Activated CD4-positive, alpha-beta T cell treated with anti-CD3 and anti-CD28 coated beads for 36 hours (primary cell): ENCODE data around the gene YBX2. TPM values are rescaled to one million over a fixed set of nuclear protein-coding genes. Genes with fewer than 3 reads are reported as not detected.

Source experiments
- ATAC-seq: fragments of 200-7000 bp; cut with Tn5 transposase; one replicate; pipeline ENCODE4 v1.10.0; 2021; ENCODE audit warnings: mild to moderate bottlenecking, moderate library complexity
- CTCF ChIA-PET: fragments of 350-600 bp; sonication (Branson Sonifier 250); formaldehyde crosslinking; loops from one replicate; lab custom pipeline; 2021; ENCODE audit warnings: antibody characterized with exemption; lab: Charles Lee
- POLR2A ChIA-PET: fragments of 350-600 bp; sonication (Branson Sonifier 250); formaldehyde crosslinking; loops from one replicate; lab custom pipeline; 2021; ENCODE audit warnings: antibody characterized with exemption, inconsistent platforms; lab: Charles Lee
- DNase-seq: peaks from one replicate; pipeline ENCODE4 v3.0.0-alpha.2; 2020
- H3K27ac Mint-ChIP-seq: one replicate; pipeline ENCODE4 v1.8.0; 2021; ENCODE audit warnings: mixed read lengths
- H3K27me3 Mint-ChIP-seq: one replicate; pipeline ENCODE4 v1.8.0; 2021; ENCODE audit warnings: mixed read lengths
- H3K36me3 Mint-ChIP-seq: one replicate; pipeline ENCODE4 v1.8.0; 2021; ENCODE audit warnings: low read depth, mixed read lengths
- H3K4me1 Mint-ChIP-seq: one replicate; pipeline ENCODE4 v1.8.0; 2021; ENCODE audit warnings: mixed read lengths
- H3K4me3 Mint-ChIP-seq: one replicate; pipeline ENCODE4 v1.8.0; 2021; ENCODE audit warnings: mild to moderate bottlenecking, moderate library complexity, mixed read lengths
- H3K9me3 Mint-ChIP-seq: one replicate; pipeline ENCODE4 v1.8.0; 2021; ENCODE audit warnings: low read depth, mixed read lengths
- intact Hi-C, 2 experiments: fragments of 100-400 bp; cut with DNase I in 1 of 2; cut with micrococcal nuclease in 1 of 2; formaldehyde crosslinking; loops; one replicate each; pipeline versions ENCODE4 v1.14.2 to v1.15.1; 2022 to 2024; cut with DNase I, micrococcal nuclease
- total RNA-seq, 2 experiments: library from RNA; stranded (reverse); gene quantifications; one replicate each; pipeline ENCODE4 v1.2.3, GENCODE V29; 2021

The YBX2 gene
- total RNA-seq, 2 experiments from 2014 or later = 0.34 to 0.67 TPM

GRCh38 chr17:7330638-7331015, 36.2 kb upstream of the YBX2 start:
- no peak for DNase-seq
- peak overlapping the region; percentile 89 for H3K4me3 Mint-ChIP-seq
- no peaks in the 10 kb centered on the region for H3K36me3 Mint-ChIP-seq
- ChIA-PET POLR2A (interaction anchor here (1.3 kb wide), 1 partner anchor 23 kb away, joined by 3 read pairs; no protein-coding TSS in a partner anchor), CTCF (interaction anchor here (0.6 to 3.4 kb wide), 6 partner anchors 15 to 153 kb away, joined by 3 to 23 read pairs (median 3); partner anchors contain the start of genes TMEM102 and TMEM95)
- no peaks in the 10 kb centered on the region for H3K27me3 Mint-ChIP-seq
- no peaks in the 10 kb centered on the region for H3K9me3 Mint-ChIP-seq
- peak overlapping the region; percentile 68 for H3K27ac Mint-ChIP-seq
- H3K4me1 Mint-ChIP-seq = peaks cover 54% of the 10 kb centered on the region
- no peak for ATAC-seq
- intact Hi-C loops = no loop called here

GRCh38 chr17:7329997-7330637, 35.7 kb upstream of the YBX2 start:
- DNase-seq (peak; percentile 88), ATAC-seq (peak; percentile 81)
- H3K36me3 Mint-ChIP-seq = no peaks in the 10 kb centered on the region
- peak overlapping the region; percentile 96 for H3K27ac Mint-ChIP-seq
- ChIA-PET CTCF (interaction anchor here (0.6 to 3.4 kb wide), 17 partner anchors 15 to 517 kb away, joined by 3 to 23 read pairs (median 4); partner anchors contain the start of genes GPS2, TMEM95 and TP53), POLR2A (interaction anchor here (0.6 to 1.9 kb wide), 19 partner anchors 9 to 358 kb away, joined by 3 to 11 read pairs (median 3); partner anchors contain the start of genes ACADVL, CD68, CTDNEP1 and DLG4)
- H3K4me3 Mint-ChIP-seq = peak overlapping the region; percentile 89
- H3K27me3 Mint-ChIP-seq = no peaks in the 10 kb centered on the region
- no peaks in the 10 kb centered on the region for H3K9me3 Mint-ChIP-seq
- peaks cover 49% of the 10 kb centered on the region for H3K4me1 Mint-ChIP-seq
- intact Hi-C loops = loop anchor here (1.0 to 5.0 kb wide), 17 partner anchors 15 to 826 kb away; partner anchors contain the start of genes EIF5A (in 2 of the 2), GPS2 (in 2 of the 2), ELP5 (in 1 of the 2) and FXR2 (in 1 of the 2)

GRCh38 chr17:7329374-7329996, 35.0 kb upstream of the YBX2 start:
- peaks cover 44% of the 10 kb centered on the region for H3K4me1 Mint-ChIP-seq
- H3K27me3 Mint-ChIP-seq = no peaks in the 10 kb centered on the region
- H3K27ac Mint-ChIP-seq = peak overlapping the region; percentile 96
- H3K4me3 Mint-ChIP-seq = peak overlapping the region; percentile 89
- POLR2A ChIA-PET = interaction anchor here (0.6 to 1.9 kb wide), 18 partner anchors 8 to 358 kb away, joined by 3 to 11 read pairs (median 4); partner anchors contain the start of genes ACADVL, CD68, CTDNEP1 and DLG4
- ATAC-seq = peak; percentile 69
- no peaks in the 10 kb centered on the region for H3K9me3 Mint-ChIP-seq
- CTCF ChIA-PET = interaction anchor here (0.6 to 3.4 kb wide), 16 partner anchors 14 to 517 kb away, joined by 3 to 23 read pairs (median 4); partner anchors contain the start of genes GPS2, TMEM95 and TP53
- H3K36me3 Mint-ChIP-seq = peaks cover 3% of the 10 kb centered on the region
- intact Hi-C loops = loop anchor here (1.0 to 5.0 kb wide), 17 partner anchors 14 to 827 kb away; partner anchors contain the start of genes EIF5A (in 2 of the 2), GPS2 (in 2 of the 2), ELP5 (in 1 of the 2) and FXR2 (in 1 of the 2)
- DNase-seq = peak; percentile 98

GRCh38 chr17:7328840-7329373, 34.5 kb upstream of the YBX2 start, which contains the start of gene NEURL4:
NEURL4 (minus strand) TSS chr17:7329335; CDS start chr17:7329312, 23 bp downstream.
- H3K9me3 Mint-ChIP-seq = no peaks in the 10 kb centered on the region
- intact Hi-C loops = loop anchor here (1.0 to 5.0 kb wide), 17 partner anchors 14 to 827 kb away; partner anchors contain the start of genes EIF5A (in 2 of the 2), GPS2 (in 2 of the 2), ELP5 (in 1 of the 2) and FXR2 (in 1 of the 2)
- POLR2A ChIA-PET = interaction anchor here (1.0 to 1.9 kb wide), 8 partner anchors 16 to 359 kb away, joined by 3 to 11 read pairs (median 6); partner anchors contain the start of genes GABARAP, TP53 and WRAP53
- H3K27ac Mint-ChIP-seq = peak within 1 kb of the TSS; percentile 96
- H3K4me3 Mint-ChIP-seq = peak within 1 kb of the TSS; percentile 89
- peaks cover 48% of the 10 kb centered on the region for H3K4me1 Mint-ChIP-seq
- H3K36me3 Mint-ChIP-seq = peaks cover 7% of the 10 kb centered on the region
- ATAC-seq = peak; percentile 4
- CTCF ChIA-PET = interaction anchor here (0.7 to 3.4 kb wide), 9 partner anchors 14 to 113 kb away, joined by 3 to 23 read pairs (median 5); partner anchors contain the start of genes GPS2 and TMEM95
- no peaks in the 10 kb centered on the region for H3K27me3 Mint-ChIP-seq
- no peak for DNase-seq

- ChIA-PET POLR2A (no interaction called here), CTCF (interaction anchor here (3.4 kb wide), 1 partner anchor 27 kb away, joined by 23 read pairs; the partner anchor contains the start of gene TMEM95)
- H3K27ac Mint-ChIP-seq = peak overlapping the region; percentile 16
- no peaks in the 10 kb centered on the region for H3K9me3 Mint-ChIP-seq
- H3K36me3 Mint-ChIP-seq = peaks cover 10% of the 10 kb centered on the region
- DNase-seq = no peak
- H3K4me3 Mint-ChIP-seq = peak overlapping the region; percentile 89
- ATAC-seq = no peak
- H3K27me3 Mint-ChIP-seq = no peaks in the 10 kb centered on the region
- H3K4me1 Mint-ChIP-seq = peaks cover 45% of the 10 kb centered on the region
- intact Hi-C loops = loop anchor here (2.0 to 5.0 kb wide), 2 partner anchors 13 to 514 kb away; partner anchors contain the start of gene GPS2 (in 1 of the 2)
Observed at GRCh38 chr17:7328009-7328408, 33.6 kb upstream of the YBX2 start.

- no peaks in the 10 kb centered on the region for H3K9me3 Mint-ChIP-seq
- ATAC-seq = no peak
- ChIA-PET CTCF (interaction anchor here (1.0 to 1.3 kb wide), 2 partner anchors 9 to 28 kb away, joined by 3 to 9 read pairs; partner anchors contain the start of gene ACAP1), POLR2A (no interaction called here)
- H3K36me3 Mint-ChIP-seq = peaks cover 15% of the 10 kb centered on the region
- no peak for DNase-seq
- no peak overlapping the region for H3K4me3 Mint-ChIP-seq
- H3K27ac Mint-ChIP-seq = no peak overlapping the region
- H3K4me1 Mint-ChIP-seq = peaks cover 40% of the 10 kb centered on the region
- no peaks in the 10 kb centered on the region for H3K27me3 Mint-ChIP-seq
- intact Hi-C loops = loop anchor here in 1 of 2 experiments (5.0 kb wide), 1 partner anchor 515 kb away; no protein-coding TSS in a partner anchor
Observed at GRCh38 chr17:7327501-7327900, 33.1 kb upstream of the YBX2 start.

- no peaks in the 10 kb centered on the region for H3K9me3 Mint-ChIP-seq
- H3K4me1 Mint-ChIP-seq = peaks cover 35% of the 10 kb centered on the region
- H3K4me3 Mint-ChIP-seq = no peak overlapping the region
- DNase-seq = no peak
- ATAC-seq = no peak
- intact Hi-C loops = loop anchor here in 1 of 2 experiments (5.0 kb wide), 1 partner anchor 515 kb away; no protein-coding TSS in a partner anchor
- POLR2A ChIA-PET = no interaction called here
- H3K36me3 Mint-ChIP-seq = peaks cover 20% of the 10 kb centered on the region
- CTCF ChIA-PET = interaction anchor here (1.0 to 1.9 kb wide), 3 partner anchors 9 to 29 kb away, joined by 3 to 9 read pairs (median 7); partner anchors contain the start of gene ACAP1
- H3K27ac Mint-ChIP-seq = no peak overlapping the region
- no peaks in the 10 kb centered on the region for H3K27me3 Mint-ChIP-seq
Observed at GRCh38 chr17:7327056-7327455, 32.6 kb upstream of the YBX2 start.

- H3K27me3 Mint-ChIP-seq = no peaks in the 10 kb centered on the region
- POLR2A ChIA-PET = no interaction called here
- no peaks in the 10 kb centered on the region for H3K9me3 Mint-ChIP-seq
- no peak overlapping the region for H3K27ac Mint-ChIP-seq
- ATAC-seq (no peak), DNase-seq (no peak)
- CTCF ChIA-PET = interaction anchor here (0.7 to 1.9 kb wide), 3 partner anchors 10 to 83 kb away, joined by 3 to 9 read pairs (median 7); partner anchors contain the start of gene ACAP1
- no peak overlapping the region for H3K4me3 Mint-ChIP-seq
- H3K4me1 Mint-ChIP-seq = peaks cover 30% of the 10 kb centered on the region
- peaks cover 28% of the 10 kb centered on the region for H3K36me3 Mint-ChIP-seq
- intact Hi-C loops = loop anchor here in 1 of 2 experiments (5.0 kb wide), 1 partner anchor 516 kb away; no protein-coding TSS in a partner anchor
Observed at GRCh38 chr17:7326186-7326585, 31.7 kb upstream of the YBX2 start.

GRCh38 chr17:7325031-7325528, 30.6 kb upstream of the YBX2 start:
- ChIA-PET CTCF (interaction anchor here (0.6 to 1.9 kb wide), 13 partner anchors 10 to 391 kb away, joined by 3 to 7 read pairs (median 3); partner anchors contain the start of genes ACAP1 and GPS2), POLR2A (no interaction called here)
- ATAC-seq (no peak), DNase-seq (no peak)
- Mint-ChIP-seq H3K27me3 (no peaks in the 10 kb centered on the region), H3K36me3 (peaks cover 32% of the 10 kb centered on the region), H3K9me3 (no peaks in the 10 kb centered on the region), H3K27ac (no peak overlapping the region), H3K4me3 (no peak overlapping the region), H3K4me1 (peaks cover 21% of the 10 kb centered on the region)
- intact Hi-C loops = loop anchor here in 1 of 2 experiments (5.0 kb wide), 1 partner anchor 517 kb away; no protein-coding TSS in a partner anchor

GRCh38 chr17:7324438-7324779, 30.0 kb upstream of the YBX2 start:
- no peaks in the 10 kb centered on the region for H3K9me3 Mint-ChIP-seq
- DNase-seq = no peak
- ATAC-seq = no peak
- intact Hi-C loops = loop anchor here (1.0 kb wide), 1 partner anchor 21 kb away; no protein-coding TSS in a partner anchor
- ChIA-PET CTCF (interaction anchor here (0.6 to 1.6 kb wide), 14 partner anchors 9 to 392 kb away, joined by 3 to 7 read pairs (median 3); partner anchors contain the start of genes ACAP1 and GPS2), POLR2A (no interaction called here)
- peaks cover 32% of the 10 kb centered on the region for H3K36me3 Mint-ChIP-seq
- H3K4me1 Mint-ChIP-seq = peaks cover 18% of the 10 kb centered on the region
- H3K27me3 Mint-ChIP-seq = no peaks in the 10 kb centered on the region
- no peak overlapping the region for H3K4me3 Mint-ChIP-seq
- H3K27ac Mint-ChIP-seq = no peak overlapping the region
